K562 (cell line): ENCODE measurements around the gene PDZRN3. TPM values are rescaled to one million over a fixed set of nuclear protein-coding genes. Genes with fewer than 3 reads are reported as not detected.

Experiments
- ELF1 ChIP-seq: fragments of 200-800 bp; sonication (Bioruptor generic); IDR thresholded peaks from 2 replicates; pipeline ENCODE4 v1.6.1; 2016; ENCODE audit warnings: missing genetic modification characterization, missing compliant biosample characterization
- ELF4 ChIP-seq: fragments of 450-650 bp; formaldehyde crosslinking; IDR thresholded peaks from 2 replicates; pipeline ENCODE4 v1.4.0; 2022; ENCODE audit warnings: missing genetic modification characterization
- ETV5 ChIP-seq: sonication (generic); formaldehyde crosslinking; IDR thresholded peaks from 2 replicates; pipeline ENCODE4 v1.4.0; 2020; ENCODE audit warnings: low read depth, mild to moderate bottlenecking, missing genetic modification reagents
- HDAC6 ChIP-seq: IDR thresholded peaks from 2 replicates; pipeline ENCODE4 v1.6.1; 2012; ENCODE audit warnings: low read depth, mild to moderate bottlenecking, control low read depth, inconsistent platforms, low read length, moderate library complexity
- KLF13 ChIP-seq: fragments of 450-650 bp; IDR thresholded peaks from 2 replicates; pipeline ENCODE4 v1.6.1; 2016; ENCODE audit warnings: missing genetic modification characterization, low read depth, mild to moderate bottlenecking, missing compliant biosample characterization, moderate library complexity, borderline replicate concordance
- NR2C2 ChIP-seq, 2 experiments: fragments of 200-800 bp in 1 of 2; sonication (Bioruptor generic) in 1 of 2; sonication (generic) in 1 of 2; formaldehyde crosslinking in 1 of 2; IDR thresholded peaks; 2 replicates each; pipeline versions ENCODE4 v1.6.1 to v1.8.0; 2016 to 2022; ENCODE audit warnings: mild to moderate bottlenecking in 1 of 2, missing compliant biosample characterization in 1 of 2, missing genetic modification characterization in 1 of 2, missing genetic modification reagents in 1 of 2
- PHB ChIP-seq: fragments of 250-450 bp; sonication (Bioruptor Pico); IDR thresholded peaks from 2 replicates; pipeline ENCODE4 v1.5.0; 2021
- polyA plus RNA-seq, 8 experiments: library from polyadenylated mRNA; depleted of rRNA in 4 of 8; stranded (reverse) in 5 of 8; unstranded in 3 of 8; fragments of >200 nt; fragmentation: Nextera tagmentation in 2 of 8; fragmentation: Illumina TruSeq in 1 of 8; extraction: Ambion mirVana in 2 of 8; extraction: Trizol in 1 of 8; gene quantifications; 2 replicates each; pipeline versions ENCODE4 v1.2.1 to v1.2.3, GENCODE V29; 2011 to 2014; ENCODE audit warnings: inconsistent platforms in 1 of 8, missing spikeins in 1 of 8
- total RNA-seq, 7 experiments: library from RNA; depleted of rRNA in 6 of 7; stranded (reverse); fragments of >200 nt in 6 of 7; fragmentation: Illumina TruSeq in 2 of 7; extraction: Trizol in 2 of 7; gene quantifications; 2 replicates each; pipeline versions ENCODE4 v1.2.1 to v1.2.3, GENCODE V29; 2011 to 2021; ENCODE audit warnings: low replicate concordance in 1 of 7
- TF ChIP-seq, protein P1 (sequence below): fragments of 200-600 bp; sonication (generic); IDR thresholded peaks from one replicate; pipeline ENCODE4 v1.6.1; 2012; ENCODE audit warnings: mild to moderate bottlenecking, low read depth, low read length, inconsistent platforms
- TF ChIP-seq, protein P2 (sequence below): sonication (generic); formaldehyde crosslinking; IDR thresholded peaks from 2 replicates; pipeline ENCODE4 v1.8.0; 2022; ENCODE audit warnings: mild to moderate bottlenecking, missing genetic modification reagents
- TF ChIP-seq, protein P3 (sequence below): IDR thresholded peaks from 2 replicates; pipeline ENCODE4 v1.6.1; 2011; ENCODE audit warnings: borderline replicate concordance, low read depth, mild to moderate bottlenecking, moderate library complexity, low read length; ENCODE audit not compliant: insufficient read depth, poor library complexity, severe bottlenecking
- TF ChIP-seq, protein P4 (sequence below): fragments of 250-450 bp; sonication (Bioruptor Pico); IDR thresholded peaks from 2 replicates; pipeline ENCODE4 v1.5.0; 2021; ENCODE audit warnings: mild to moderate bottlenecking, borderline replicate concordance

The PDZRN3 gene
- total and polyA plus RNA-seq, 9 of the 15 experiments (the other 6 are each of a cell fraction or from before 2014, with no cell fraction given): 0.16 TPM; not detected in 8

DNA sequence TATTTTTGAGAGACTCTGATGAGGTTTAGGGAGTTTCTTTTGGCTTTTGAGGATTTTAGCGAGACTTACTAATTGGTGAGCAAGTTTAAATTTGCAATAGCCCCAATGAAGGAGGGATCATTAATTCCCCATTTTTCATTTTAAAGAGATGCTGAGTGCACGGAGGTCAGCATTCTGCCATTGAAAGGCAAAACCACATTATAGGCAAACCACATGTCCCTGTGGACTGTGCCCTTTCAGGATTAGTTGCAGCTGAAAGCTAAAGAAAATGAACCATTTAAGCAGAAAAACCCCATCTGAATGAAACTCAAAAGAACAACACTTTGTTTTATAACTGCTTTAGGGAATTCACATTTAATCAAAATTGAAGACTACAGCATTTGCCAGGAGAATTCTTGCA is 246.5 kb downstream of the PDZRN3 start (continued):
- TF ChIP-seq, protein P1, sequence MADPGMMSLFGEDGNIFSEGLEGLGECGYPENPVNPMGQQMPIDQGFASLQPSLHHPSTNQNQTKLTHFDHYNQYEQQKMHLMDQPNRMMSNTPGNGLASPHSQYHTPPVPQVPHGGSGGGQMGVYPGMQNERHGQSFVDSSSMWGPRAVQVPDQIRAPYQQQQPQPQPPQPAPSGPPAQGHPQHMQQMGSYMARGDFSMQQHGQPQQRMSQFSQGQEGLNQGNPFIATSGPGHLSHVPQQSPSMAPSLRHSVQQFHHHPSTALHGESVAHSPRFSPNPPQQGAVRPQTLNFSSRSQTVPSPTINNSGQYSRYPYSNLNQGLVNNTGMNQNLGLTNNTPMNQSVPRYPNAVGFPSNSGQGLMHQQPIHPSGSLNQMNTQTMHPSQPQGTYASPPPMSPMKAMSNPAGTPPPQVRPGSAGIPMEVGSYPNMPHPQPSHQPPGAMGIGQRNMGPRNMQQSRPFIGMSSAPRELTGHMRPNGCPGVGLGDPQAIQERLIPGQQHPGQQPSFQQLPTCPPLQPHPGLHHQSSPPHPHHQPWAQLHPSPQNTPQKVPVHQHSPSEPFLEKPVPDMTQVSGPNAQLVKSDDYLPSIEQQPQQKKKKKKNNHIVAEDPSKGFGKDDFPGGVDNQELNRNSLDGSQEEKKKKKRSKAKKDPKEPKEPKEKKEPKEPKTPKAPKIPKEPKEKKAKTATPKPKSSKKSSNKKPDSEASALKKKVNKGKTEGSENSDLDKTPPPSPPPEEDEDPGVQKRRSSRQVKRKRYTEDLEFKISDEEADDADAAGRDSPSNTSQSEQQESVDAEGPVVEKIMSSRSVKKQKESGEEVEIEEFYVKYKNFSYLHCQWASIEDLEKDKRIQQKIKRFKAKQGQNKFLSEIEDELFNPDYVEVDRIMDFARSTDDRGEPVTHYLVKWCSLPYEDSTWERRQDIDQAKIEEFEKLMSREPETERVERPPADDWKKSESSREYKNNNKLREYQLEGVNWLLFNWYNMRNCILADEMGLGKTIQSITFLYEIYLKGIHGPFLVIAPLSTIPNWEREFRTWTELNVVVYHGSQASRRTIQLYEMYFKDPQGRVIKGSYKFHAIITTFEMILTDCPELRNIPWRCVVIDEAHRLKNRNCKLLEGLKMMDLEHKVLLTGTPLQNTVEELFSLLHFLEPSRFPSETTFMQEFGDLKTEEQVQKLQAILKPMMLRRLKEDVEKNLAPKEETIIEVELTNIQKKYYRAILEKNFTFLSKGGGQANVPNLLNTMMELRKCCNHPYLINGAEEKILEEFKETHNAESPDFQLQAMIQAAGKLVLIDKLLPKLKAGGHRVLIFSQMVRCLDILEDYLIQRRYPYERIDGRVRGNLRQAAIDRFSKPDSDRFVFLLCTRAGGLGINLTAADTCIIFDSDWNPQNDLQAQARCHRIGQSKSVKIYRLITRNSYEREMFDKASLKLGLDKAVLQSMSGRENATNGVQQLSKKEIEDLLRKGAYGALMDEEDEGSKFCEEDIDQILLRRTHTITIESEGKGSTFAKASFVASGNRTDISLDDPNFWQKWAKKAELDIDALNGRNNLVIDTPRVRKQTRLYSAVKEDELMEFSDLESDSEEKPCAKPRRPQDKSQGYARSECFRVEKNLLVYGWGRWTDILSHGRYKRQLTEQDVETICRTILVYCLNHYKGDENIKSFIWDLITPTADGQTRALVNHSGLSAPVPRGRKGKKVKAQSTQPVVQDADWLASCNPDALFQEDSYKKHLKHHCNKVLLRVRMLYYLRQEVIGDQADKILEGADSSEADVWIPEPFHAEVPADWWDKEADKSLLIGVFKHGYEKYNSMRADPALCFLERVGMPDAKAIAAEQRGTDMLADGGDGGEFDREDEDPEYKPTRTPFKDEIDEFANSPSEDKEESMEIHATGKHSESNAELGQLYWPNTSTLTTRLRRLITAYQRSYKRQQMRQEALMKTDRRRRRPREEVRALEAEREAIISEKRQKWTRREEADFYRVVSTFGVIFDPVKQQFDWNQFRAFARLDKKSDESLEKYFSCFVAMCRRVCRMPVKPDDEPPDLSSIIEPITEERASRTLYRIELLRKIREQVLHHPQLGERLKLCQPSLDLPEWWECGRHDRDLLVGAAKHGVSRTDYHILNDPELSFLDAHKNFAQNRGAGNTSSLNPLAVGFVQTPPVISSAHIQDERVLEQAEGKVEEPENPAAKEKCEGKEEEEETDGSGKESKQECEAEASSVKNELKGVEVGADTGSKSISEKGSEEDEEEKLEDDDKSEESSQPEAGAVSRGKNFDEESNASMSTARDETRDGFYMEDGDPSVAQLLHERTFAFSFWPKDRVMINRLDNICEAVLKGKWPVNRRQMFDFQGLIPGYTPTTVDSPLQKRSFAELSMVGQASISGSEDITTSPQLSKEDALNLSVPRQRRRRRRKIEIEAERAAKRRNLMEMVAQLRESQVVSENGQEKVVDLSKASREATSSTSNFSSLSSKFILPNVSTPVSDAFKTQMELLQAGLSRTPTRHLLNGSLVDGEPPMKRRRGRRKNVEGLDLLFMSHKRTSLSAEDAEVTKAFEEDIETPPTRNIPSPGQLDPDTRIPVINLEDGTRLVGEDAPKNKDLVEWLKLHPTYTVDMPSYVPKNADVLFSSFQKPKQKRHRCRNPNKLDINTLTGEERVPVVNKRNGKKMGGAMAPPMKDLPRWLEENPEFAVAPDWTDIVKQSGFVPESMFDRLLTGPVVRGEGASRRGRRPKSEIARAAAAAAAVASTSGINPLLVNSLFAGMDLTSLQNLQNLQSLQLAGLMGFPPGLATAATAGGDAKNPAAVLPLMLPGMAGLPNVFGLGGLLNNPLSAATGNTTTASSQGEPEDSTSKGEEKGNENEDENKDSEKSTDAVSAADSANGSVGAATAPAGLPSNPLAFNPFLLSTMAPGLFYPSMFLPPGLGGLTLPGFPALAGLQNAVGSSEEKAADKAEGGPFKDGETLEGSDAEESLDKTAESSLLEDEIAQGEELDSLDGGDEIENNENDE: no peak
- TF ChIP-seq ELF1 (tag): no peak
- TF ChIP-seq ETV5 (CRISPR knock-in tag): no peak
- no peak for TF ChIP-seq NR2C2 (CRISPR knock-in tag; IDR thresholded peaks at IDR 0.05)
- no peak for TF ChIP-seq NR2C2 (tag; IDR thresholded peaks at IDR 0.05)
- no peak for TF ChIP-seq KLF13
- no peak for TF ChIP-seq ELF4 (CRISPR knock-in tag)
- no peak for TF ChIP-seq PHB (CRISPR knock-in tag)
- TF ChIP-seq, protein P2, sequence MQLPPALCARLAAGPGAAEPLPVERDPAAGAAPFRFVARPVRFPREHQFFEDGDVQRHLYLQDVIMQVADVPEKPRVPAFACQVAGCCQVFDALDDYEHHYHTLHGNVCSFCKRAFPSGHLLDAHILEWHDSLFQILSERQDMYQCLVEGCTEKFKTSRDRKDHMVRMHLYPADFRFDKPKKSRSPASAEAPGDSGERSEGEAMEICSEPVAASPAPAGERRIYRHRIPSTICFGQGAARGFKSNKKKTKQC (CRISPR knock-in tag): no peak
- TF ChIP-seq, protein P3, sequence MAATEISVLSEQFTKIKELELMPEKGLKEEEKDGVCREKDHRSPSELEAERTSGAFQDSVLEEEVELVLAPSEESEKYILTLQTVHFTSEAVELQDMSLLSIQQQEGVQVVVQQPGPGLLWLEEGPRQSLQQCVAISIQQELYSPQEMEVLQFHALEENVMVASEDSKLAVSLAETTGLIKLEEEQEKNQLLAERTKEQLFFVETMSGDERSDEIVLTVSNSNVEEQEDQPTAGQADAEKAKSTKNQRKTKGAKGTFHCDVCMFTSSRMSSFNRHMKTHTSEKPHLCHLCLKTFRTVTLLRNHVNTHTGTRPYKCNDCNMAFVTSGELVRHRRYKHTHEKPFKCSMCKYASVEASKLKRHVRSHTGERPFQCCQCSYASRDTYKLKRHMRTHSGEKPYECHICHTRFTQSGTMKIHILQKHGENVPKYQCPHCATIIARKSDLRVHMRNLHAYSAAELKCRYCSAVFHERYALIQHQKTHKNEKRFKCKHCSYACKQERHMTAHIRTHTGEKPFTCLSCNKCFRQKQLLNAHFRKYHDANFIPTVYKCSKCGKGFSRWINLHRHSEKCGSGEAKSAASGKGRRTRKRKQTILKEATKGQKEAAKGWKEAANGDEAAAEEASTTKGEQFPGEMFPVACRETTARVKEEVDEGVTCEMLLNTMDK: no peak
- TF ChIP-seq, protein P4, sequence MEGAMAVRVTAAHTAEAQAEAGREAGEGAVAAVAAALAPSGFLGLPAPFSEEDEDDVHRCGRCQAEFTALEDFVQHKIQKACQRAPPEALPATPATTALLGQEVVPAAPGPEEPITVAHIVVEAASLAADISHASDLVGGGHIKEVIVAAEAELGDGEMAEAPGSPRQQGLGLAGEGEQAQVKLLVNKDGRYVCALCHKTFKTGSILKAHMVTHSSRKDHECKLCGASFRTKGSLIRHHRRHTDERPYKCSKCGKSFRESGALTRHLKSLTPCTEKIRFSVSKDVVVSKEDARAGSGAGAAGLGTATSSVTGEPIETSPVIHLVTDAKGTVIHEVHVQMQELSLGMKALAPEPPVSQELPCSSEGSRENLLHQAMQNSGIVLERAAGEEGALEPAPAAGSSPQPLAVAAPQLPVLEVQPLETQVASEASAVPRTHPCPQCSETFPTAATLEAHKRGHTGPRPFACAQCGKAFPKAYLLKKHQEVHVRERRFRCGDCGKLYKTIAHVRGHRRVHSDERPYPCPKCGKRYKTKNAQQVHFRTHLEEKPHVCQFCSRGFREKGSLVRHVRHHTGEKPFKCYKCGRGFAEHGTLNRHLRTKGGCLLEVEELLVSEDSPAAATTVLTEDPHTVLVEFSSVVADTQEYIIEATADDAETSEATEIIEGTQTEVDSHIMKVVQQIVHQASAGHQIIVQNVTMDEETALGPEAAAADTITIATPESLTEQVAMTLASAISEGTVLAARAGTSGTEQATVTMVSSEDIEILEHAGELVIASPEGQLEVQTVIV: no peak
- TF ChIP-seq HDAC6: no peak
